Panc1 (cell line): ENCODE data around the gene SETMAR.

ENCODE experiments used
- CTCF ChIP-seq: fragments of 450-650 bp; IDR thresholded peaks from 2 replicates; pipeline ENCODE4 v1.5.1; 2017; ENCODE audit warnings: mild to moderate bottlenecking
- POLR2AphosphoS5 ChIP-seq: IDR thresholded peaks from 2 replicates; pipeline ENCODE4 v1.6.1; 2012; ENCODE audit warnings: mild to moderate bottlenecking, low read depth, low read length, moderate library complexity
- REST ChIP-seq, 2 experiments: IDR thresholded peaks; 2 replicates each; pipeline ENCODE4 v1.6.1; 2011 to 2012; ENCODE audit warnings: low read depth in 2 of 2, control low read depth in 1 of 2, low read length in 1 of 2, mild to moderate bottlenecking in 1 of 2, moderate library complexity in 1 of 2; ENCODE audit not compliant: insufficient read depth in 1 of 2
- SIN3A ChIP-seq: IDR thresholded peaks from 2 replicates; pipeline ENCODE4 v1.6.1; 2012; ENCODE audit warnings: low read depth, mild to moderate bottlenecking, low read length, moderate library complexity, borderline replicate concordance; ENCODE audit not compliant: insufficient read depth
- TCF7L2 ChIP-seq: IDR thresholded peaks from 2 replicates; pipeline ENCODE4 v1.6.1; 2011; ENCODE audit warnings: mild to moderate bottlenecking, low read depth, low read length, inconsistent platforms

GRCh38 chr3:4271834-4272233, 31.3 kb upstream of the SETMAR start:
- no peak for TF ChIP-seq POLR2AphosphoS5
- TF ChIP-seq CTCF: peak; percentile 53; the same call in 1 of the 2 replicates
- TF ChIP-seq REST (IDR thresholded peaks at IDR 0.05; ENCODE audit: insufficient read depth in 1 of 2, low read depth in 2 of 2, low read length in 1 of 2): no peak
- no peak for TF ChIP-seq TCF7L2
- TF ChIP-seq SIN3A: no peak
